Measurements from ENCODE around the gene GIMAP1. TPM values are rescaled to one million over a fixed set of nuclear protein-coding genes. Genes with fewer than 3 reads are reported as not detected.
"Not testable (repeated sequence)": the region's sequence is repeated elsewhere in the genome, so short reads cannot be mapped to it uniquely, and the experiment has no call there.

Gene GIMAP1
- total RNA-seq: 10 to 100 TPM in 1 of 4 donors, 1 to 10 TPM in 3; 4.0 to 10.4 (median 8.4) TPM

DNA sequence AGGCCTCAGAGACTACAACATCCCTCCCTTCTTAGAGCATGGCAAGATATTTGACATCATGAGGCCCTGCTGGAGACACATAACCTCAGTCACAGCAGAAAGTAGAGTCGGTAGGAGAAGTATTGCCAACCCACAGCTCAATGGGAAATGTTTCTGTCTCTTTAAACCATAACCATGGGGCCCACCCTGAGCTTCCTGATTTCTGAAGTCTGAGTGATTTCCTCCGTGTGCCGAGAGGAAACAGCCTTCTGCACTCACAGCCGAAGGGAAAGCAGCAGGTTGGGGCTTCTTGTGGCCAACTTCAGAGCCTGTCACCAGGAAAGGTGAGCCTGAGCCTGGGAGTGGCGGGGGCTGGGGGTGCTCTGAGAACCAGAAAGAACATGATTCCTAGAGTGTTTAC, at the start of gene GIMAP1:
Gene GIMAP1 (plus strand): TSS at position 246 of the 400 bp plus-strand sequence. CDS start 2,435 bp downstream, outside the sequence.
- peak within 1 kb of the TSS; percentile 24 to 50 (median 36) for H3K4me3 ChIP-seq
- peaks cover 0 to 7% (median 0%) of the 10 kb centered on the region in 3 donors for H3K36me3 ChIP-seq
- no peaks in the 10 kb centered on the region for H3K27me3 ChIP-seq
- H3K27ac ChIP-seq: peak within 1 kb of the TSS; percentile 22 to 75 (median 59)
- no peak for DNase-seq (ENCODE audit: low spot score in 2 of 2)
- H3K4me1 ChIP-seq: no peaks in the 10 kb centered on the region
- TF ChIP-seq, protein P1, sequence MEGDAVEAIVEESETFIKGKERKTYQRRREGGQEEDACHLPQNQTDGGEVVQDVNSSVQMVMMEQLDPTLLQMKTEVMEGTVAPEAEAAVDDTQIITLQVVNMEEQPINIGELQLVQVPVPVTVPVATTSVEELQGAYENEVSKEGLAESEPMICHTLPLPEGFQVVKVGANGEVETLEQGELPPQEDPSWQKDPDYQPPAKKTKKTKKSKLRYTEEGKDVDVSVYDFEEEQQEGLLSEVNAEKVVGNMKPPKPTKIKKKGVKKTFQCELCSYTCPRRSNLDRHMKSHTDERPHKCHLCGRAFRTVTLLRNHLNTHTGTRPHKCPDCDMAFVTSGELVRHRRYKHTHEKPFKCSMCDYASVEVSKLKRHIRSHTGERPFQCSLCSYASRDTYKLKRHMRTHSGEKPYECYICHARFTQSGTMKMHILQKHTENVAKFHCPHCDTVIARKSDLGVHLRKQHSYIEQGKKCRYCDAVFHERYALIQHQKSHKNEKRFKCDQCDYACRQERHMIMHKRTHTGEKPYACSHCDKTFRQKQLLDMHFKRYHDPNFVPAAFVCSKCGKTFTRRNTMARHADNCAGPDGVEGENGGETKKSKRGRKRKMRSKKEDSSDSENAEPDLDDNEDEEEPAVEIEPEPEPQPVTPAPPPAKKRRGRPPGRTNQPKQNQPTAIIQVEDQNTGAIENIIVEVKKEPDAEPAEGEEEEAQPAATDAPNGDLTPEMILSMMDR (IDR thresholded peaks at IDR 0.05): no peak
- peak in 1 of 2 donors; percentile 54 for TF ChIP-seq EP300 (IDR thresholded peaks at IDR 0.05)
- 32 to 33% methylated on average over 5 of the region's 5 CpGs for WGBS, 2 donors
- H3K9me3 ChIP-seq: peaks cover 0 to 20% (median 0%) of the 10 kb centered on the region in 4 donors

DNA sequence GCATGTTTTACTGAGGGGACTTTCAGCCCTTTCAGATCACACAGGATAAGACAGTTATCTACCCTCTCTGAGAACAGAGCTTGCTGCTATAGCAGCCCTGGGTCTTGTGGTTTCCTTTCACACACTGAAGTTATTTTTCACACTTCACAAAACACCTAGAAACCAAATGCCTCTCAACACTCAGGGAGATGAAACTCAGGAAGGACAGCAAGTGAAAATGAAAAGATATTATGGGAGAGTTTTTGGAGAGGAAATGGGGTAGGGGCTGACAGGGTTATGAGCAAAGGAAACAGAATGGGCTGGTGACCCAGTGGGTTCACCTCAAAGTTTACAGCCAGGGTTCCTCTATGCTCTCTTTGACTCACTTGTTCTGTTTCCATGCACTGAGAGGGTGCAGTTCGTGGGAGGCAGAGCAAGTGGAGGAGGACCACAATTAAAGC, 47.9 kb upstream of the GIMAP1 start:
- H3K27ac ChIP-seq: no peak overlapping the region
- DNase-seq (ENCODE audit: low spot score in 2 of 2): no peak
- no peak overlapping the region for H3K4me3 ChIP-seq
- H3K4me1 ChIP-seq: no peaks in the 10 kb centered on the region
- 60% methylated on average over 1 of the region's 1 CpG for WGBS, 2 donors
- no peaks in the 10 kb centered on the region for H3K27me3 ChIP-seq
- TF ChIP-seq EP300 (IDR thresholded peaks at IDR 0.05) (no peak), POLR2A (IDR thresholded peaks at IDR 0.05) (no peak)
- TF ChIP-seq, protein P1 (IDR thresholded peaks at IDR 0.05): no peak
- no peaks in the 10 kb centered on the region for H3K36me3 ChIP-seq
- H3K9me3 ChIP-seq: peaks cover 0 to 3% (median 0%) of the 10 kb centered on the region in 4 donors

DNA sequence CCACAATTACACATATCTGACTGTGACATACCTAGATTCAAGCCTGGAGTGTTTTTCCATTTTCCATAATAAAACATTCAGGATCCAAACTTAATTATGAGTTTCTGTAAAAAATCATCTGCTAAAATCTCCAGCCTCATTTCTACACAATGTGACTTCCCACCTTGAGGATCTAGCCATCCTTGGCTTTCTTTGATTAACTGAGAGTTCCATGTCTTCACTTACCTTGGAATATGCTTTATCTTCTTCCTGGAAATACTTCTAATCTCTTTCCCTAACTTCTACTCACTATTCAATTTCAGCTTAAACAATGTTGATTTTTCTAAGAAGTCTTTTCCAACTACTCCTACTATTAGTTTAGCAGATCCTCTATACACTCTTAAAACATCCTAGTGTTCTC, 47.4 kb upstream of the GIMAP1 start:
- Histone ChIP-seq H3K27ac (no peak overlapping the region), H3K4me1 (no peaks in the 10 kb centered on the region), H3K4me3 (no peak overlapping the region), H3K9me3 (peaks cover 0 to 3% (median 0%) of the 10 kb centered on the region in 4 donors), H3K36me3 (no peaks in the 10 kb centered on the region), H3K27me3 (no peaks in the 10 kb centered on the region)
- TF ChIP-seq, protein P1 (IDR thresholded peaks at IDR 0.05): no peak
- TF ChIP-seq POLR2A (IDR thresholded peaks at IDR 0.05) (no peak), EP300 (IDR thresholded peaks at IDR 0.05) (no peak)
- no peak for DNase-seq (ENCODE audit: low spot score in 2 of 2)

DNA sequence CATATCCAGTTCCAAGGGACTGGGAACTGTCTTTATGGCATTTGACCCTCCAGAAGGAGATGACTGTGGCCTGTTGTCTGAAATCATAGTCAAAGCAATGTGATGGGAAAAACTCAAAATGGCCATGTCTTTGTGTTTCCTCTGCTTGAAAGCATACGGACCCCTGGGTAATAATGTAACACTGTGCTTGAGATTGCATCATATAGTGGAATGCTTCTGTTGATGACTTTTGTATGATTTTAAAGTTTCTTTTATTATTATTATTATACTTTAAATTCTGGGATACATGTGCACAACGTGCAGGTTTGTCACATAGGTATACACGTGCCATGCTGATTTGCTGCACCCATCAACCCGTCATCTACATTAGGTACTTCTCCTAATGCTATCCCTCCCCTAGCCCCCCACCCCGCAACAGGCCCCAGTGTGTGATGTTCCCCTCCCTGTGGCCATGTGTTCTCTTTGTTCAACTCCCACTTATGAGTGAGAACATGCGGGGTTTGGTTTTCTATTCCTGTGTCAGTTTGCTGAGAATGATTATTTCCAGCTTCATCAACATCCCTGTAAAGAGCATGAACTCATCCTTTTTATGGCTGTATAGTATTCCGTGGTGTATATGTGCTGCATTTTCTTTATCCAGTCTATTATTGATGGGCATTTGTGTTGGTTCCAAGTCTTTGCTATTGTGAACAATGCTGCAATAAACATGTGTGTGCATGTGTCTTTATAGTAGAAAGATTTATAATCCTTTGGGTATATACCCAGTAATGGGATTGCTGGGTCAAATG, 44.4 kb upstream of the GIMAP1 start:
- not testable (repeated sequence) for H3K36me3 ChIP-seq; H3K4me1 ChIP-seq; H3K27ac ChIP-seq; DNase-seq (ENCODE audit: low spot score in 2 of 2); H3K4me3 ChIP-seq; H3K27me3 ChIP-seq; H3K9me3 ChIP-seq
- 86 to 87% methylated on average over 7 of the region's 7 CpGs for WGBS, 2 donors

DNA sequence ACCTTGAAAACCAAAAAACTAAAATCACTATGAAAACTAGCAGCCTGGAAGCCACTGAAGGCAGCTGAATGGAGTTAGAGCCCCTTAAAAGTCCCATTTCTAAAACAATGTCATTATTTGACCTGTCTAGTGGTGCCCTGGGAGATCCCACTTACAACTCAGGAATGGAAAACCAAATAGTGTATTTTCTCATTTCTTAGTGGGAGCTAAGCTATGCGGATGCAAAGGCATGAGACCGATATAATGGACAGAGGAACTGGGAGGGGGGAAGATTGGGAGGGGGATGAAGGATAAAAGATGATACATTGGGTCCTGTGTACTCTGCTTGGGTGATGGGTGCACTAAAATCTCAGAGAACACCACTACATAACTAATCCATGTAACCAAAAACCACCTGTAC, 40.7 kb upstream of the GIMAP1 start:
- peak overlapping the region in 1 of 4 donors; percentile 32 for H3K27ac ChIP-seq

More for the DNA sequence above, 40.7 kb upstream of the GIMAP1 start:
- no peaks in the 10 kb centered on the region for H3K27me3 ChIP-seq
- H3K4me3 ChIP-seq: no peak overlapping the region
- no peaks in the 10 kb centered on the region for H3K9me3 ChIP-seq
- no peak for TF ChIP-seq EP300 (IDR thresholded peaks at IDR 0.05)
- no peak for TF ChIP-seq POLR2A (IDR thresholded peaks at IDR 0.05)
- TF ChIP-seq, protein P1 (IDR thresholded peaks at IDR 0.05): no peak
- no peaks in the 10 kb centered on the region for H3K36me3 ChIP-seq
- H3K4me1 ChIP-seq: peaks cover 0 to 4% (median 0%) of the 10 kb centered on the region in 4 donors
- DNase-seq (ENCODE audit: low spot score in 2 of 2): no peak
- 62 to 68% methylated on average over 2 of the region's 2 CpGs for WGBS, 2 donors

All from tibial nerve (tissue), 4 donors.